ENCODE results near the gene RELN.
A peak's percentile ranks its signal among the peaks of the same experiment; 100 is the strongest.

RELN gene

DNA sequence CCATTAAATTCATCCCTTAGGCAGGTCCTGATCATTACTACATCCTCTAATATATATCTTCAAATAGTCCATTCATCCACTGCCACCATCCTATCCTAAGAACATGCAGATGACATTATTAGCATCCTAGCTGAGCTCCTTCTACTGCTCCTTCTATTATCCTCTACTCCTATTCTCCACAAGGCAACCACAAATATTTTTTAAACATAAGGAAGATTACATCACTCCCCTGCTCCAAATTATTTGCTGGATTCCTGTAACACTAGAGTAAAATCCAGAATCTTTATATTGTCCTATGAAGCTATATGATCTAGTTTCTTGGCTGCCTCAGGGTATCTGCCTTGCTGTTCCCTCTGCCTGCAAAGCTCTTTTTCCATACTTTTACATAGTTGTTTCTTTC, 367.2 kb downstream of the RELN start:
- H2BK120ac ChIP-seq (ENCODE audit: low read depth, low read length): no peak overlapping the region
- H3K23ac ChIP-seq (ENCODE audit: low read length): no peak overlapping the region
- no peak overlapping the region for H3K4ac ChIP-seq (ENCODE audit: low read depth, low read length)
- H3K4me1 ChIP-seq (ENCODE audit: control insufficient read depth, low read depth, low read length): no peaks in the 10 kb centered on the region
- no peak overlapping the region for H2BK5ac ChIP-seq (ENCODE audit: low read length)
- H4K5ac ChIP-seq (ENCODE audit: low read length): no peak overlapping the region
- no peak for DNase-seq
- no peak overlapping the region for H4K8ac ChIP-seq (ENCODE audit: low read depth, low read length)
- no peak overlapping the region for H3K18ac ChIP-seq (ENCODE audit: low read length)
- no peaks in the 10 kb centered on the region for H3K36me3 ChIP-seq (ENCODE audit: control insufficient read depth, insufficient read depth, low read length)
- no peak overlapping the region for H2AK5ac ChIP-seq (ENCODE audit: low read length)
- H3K56ac ChIP-seq (ENCODE audit: low read length): no peak overlapping the region
- no peak overlapping the region for H2BK15ac ChIP-seq (replicated peaks; ENCODE audit: low read depth)
- H3K4me3 ChIP-seq (ENCODE audit: low read length): no peak overlapping the region
- no peaks in the 10 kb centered on the region for H3K27me3 ChIP-seq (ENCODE audit: insufficient read depth, low read length, poor library complexity)
- H3K27ac ChIP-seq (ENCODE audit: low read depth, low read length): no peak overlapping the region
- H3K79me1 ChIP-seq (ENCODE audit: low read length): no peaks in the 10 kb centered on the region
- H3K4me2 ChIP-seq (ENCODE audit: low read length): no peak overlapping the region
- H3K9ac ChIP-seq (ENCODE audit: low read length): no peak overlapping the region
- H3K79me2 ChIP-seq (ENCODE audit: control insufficient read depth, insufficient read depth, low read length): no peaks in the 10 kb centered on the region

DNA sequence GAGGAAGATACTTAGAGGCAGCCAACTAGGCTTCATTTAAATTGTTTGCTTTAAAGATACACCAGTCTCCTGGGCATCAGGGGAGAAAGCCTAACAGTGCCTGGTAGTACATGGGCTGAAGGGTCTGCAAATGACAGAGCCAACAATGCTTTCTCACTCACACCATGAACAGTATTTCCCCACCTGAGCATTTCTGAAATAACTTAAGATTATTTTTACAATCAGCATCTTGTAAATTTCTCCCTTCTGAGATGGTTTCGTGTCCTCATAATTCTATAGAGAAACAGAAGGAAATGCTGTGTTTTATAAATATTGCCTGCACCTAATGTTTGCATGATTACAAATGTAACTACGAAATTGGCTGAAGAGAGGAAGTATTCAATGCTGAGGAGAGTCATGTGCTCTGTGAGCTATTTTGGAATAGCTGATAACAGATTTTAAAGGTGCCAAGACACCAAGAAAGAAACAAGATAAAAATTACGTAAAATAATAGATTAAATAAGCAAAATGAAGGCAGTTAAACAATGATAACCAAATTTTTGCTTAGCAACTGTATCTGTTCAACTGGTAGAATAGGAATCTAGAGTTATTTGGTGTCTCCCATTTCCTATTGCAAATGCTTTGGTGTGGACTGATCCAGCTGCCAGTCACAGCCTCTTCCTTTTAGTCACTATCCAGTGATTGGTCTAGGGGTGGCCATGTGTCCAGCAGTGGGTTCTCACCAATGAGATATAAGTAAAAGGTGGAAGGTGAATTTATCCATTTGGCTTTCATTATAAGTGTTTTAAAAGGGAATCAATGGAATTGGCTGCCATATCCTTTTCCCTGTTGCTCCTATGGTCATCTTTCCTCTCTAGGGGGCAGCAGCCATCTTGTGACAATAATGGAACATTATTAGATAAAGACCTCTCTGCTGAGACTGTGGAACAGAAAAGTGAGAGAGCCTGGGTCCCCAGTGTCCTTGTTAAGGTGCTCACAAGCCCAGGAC, 375.5 kb downstream of the RELN start:
- Histone ChIP-seq H3K36me3 (ENCODE audit: control insufficient read depth, insufficient read depth, low read length) (no peaks in the 10 kb centered on the region), H4K5ac (ENCODE audit: low read length) (no peak overlapping the region), H3K4ac (ENCODE audit: low read depth, low read length) (no peak overlapping the region), H3K27ac (ENCODE audit: low read depth, low read length) (no peak overlapping the region), H3K56ac (ENCODE audit: low read length) (no peak overlapping the region), H3K4me1 (ENCODE audit: control insufficient read depth, low read depth, low read length) (no peaks in the 10 kb centered on the region), H2BK120ac (ENCODE audit: low read depth, low read length) (no peak overlapping the region), H3K4me3 (ENCODE audit: low read length) (no peak overlapping the region), H3K18ac (ENCODE audit: low read length) (no peak overlapping the region), H4K8ac (ENCODE audit: low read depth, low read length) (no peak overlapping the region), H3K79me2 (ENCODE audit: control insufficient read depth, insufficient read depth, low read length) (no peaks in the 10 kb centered on the region), H3K4me2 (ENCODE audit: low read length) (no peak overlapping the region), H2AK5ac (ENCODE audit: low read length) (no peak overlapping the region), H3K79me1 (ENCODE audit: low read length) (no peaks in the 10 kb centered on the region), H2BK5ac (ENCODE audit: low read length) (no peak overlapping the region), H2BK15ac (replicated peaks; ENCODE audit: low read depth) (no peak overlapping the region), H3K27me3 (ENCODE audit: insufficient read depth, low read length, poor library complexity) (no peaks in the 10 kb centered on the region), H3K23ac (ENCODE audit: low read length) (no peak overlapping the region), H3K9ac (ENCODE audit: low read length) (no peak overlapping the region)
- no CpG with 5 or more reads among the region's 3 CpGs for WGBS (ENCODE audit: extremely low coverage, insufficient coverage, low lambda C conversion rate)
- peak; percentile 34 for DNase-seq

DNA sequence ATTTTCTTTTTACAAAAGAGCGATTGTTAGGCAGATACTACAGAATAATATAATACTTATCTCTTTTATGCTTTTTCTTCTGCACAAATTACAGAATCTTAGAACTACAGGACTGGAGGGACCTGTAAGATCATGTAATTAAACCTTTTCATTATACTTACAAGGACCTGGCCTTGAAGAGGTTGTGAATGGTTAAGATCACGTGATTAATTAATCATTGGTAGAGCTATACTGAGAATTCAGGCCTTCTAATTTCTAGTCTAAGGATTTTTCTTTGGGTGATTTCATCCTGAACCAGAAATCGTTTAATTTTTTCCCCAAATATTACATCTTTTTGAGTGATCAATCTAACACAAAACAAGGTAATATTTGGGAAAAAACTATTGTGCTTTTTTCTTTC, 379.7 kb downstream of the RELN start:
- DNase-seq: no peak
- Histone ChIP-seq H3K9ac (ENCODE audit: low read length) (no peak overlapping the region), H3K4me2 (ENCODE audit: low read length) (no peak overlapping the region), H3K18ac (ENCODE audit: low read length) (no peak overlapping the region), H2AK5ac (ENCODE audit: low read length) (no peak overlapping the region), H4K8ac (ENCODE audit: low read depth, low read length) (no peak overlapping the region), H3K56ac (ENCODE audit: low read length) (no peak overlapping the region), H3K4ac (ENCODE audit: low read depth, low read length) (no peak overlapping the region), H3K4me3 (ENCODE audit: low read length) (no peak overlapping the region), H2BK120ac (ENCODE audit: low read depth, low read length) (no peak overlapping the region), H4K5ac (ENCODE audit: low read length) (no peak overlapping the region), H3K23ac (ENCODE audit: low read length) (no peak overlapping the region), H3K4me1 (ENCODE audit: control insufficient read depth, low read depth, low read length) (no peaks in the 10 kb centered on the region), H2BK5ac (ENCODE audit: low read length) (no peak overlapping the region), H3K27me3 (ENCODE audit: insufficient read depth, low read length, poor library complexity) (no peaks in the 10 kb centered on the region), H2BK15ac (replicated peaks; ENCODE audit: low read depth) (no peak overlapping the region), H3K79me1 (ENCODE audit: low read length) (no peaks in the 10 kb centered on the region), H3K27ac (ENCODE audit: low read depth, low read length) (no peak overlapping the region), H3K36me3 (ENCODE audit: control insufficient read depth, insufficient read depth, low read length) (no peaks in the 10 kb centered on the region), H3K79me2 (ENCODE audit: control insufficient read depth, insufficient read depth, low read length) (no peaks in the 10 kb centered on the region)
- no CpG with 5 or more reads among the region's 3 CpGs for WGBS (ENCODE audit: extremely low coverage, insufficient coverage, low lambda C conversion rate)

DNA sequence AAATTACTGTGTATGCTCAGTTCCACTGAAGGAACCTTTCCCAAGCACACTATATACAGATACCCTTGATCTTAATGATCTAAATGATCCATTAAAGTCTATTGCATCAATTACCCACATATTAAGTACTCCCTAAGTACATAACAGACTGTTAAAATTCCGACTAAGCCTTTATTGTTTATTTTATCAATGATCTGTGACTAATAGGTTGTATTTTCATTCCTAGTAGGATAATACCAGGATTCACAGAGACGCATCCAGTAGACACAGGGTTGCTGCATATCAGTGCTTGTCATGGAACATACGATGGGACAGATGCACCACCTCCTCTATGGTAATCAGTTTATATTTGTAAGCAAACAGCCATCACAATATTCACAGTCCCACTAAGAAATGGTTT, 383.8 kb downstream of the RELN start:
- H3K36me3 ChIP-seq (ENCODE audit: control insufficient read depth, insufficient read depth, low read length): no peaks in the 10 kb centered on the region
- no peak overlapping the region for H3K18ac ChIP-seq (ENCODE audit: low read length)
- no peak overlapping the region for H3K9ac ChIP-seq (ENCODE audit: low read length)
- no peak overlapping the region for H2AK5ac ChIP-seq (ENCODE audit: low read length)
- H4K8ac ChIP-seq (ENCODE audit: low read depth, low read length): no peak overlapping the region
- WGBS (ENCODE audit: extremely low coverage, insufficient coverage, low lambda C conversion rate): no CpG with 5 or more reads among the region's 3 CpGs
- no peak overlapping the region for H2BK120ac ChIP-seq (ENCODE audit: low read depth, low read length)
- no peak overlapping the region for H3K27ac ChIP-seq (ENCODE audit: low read depth, low read length)
- no peak overlapping the region for H2BK5ac ChIP-seq (ENCODE audit: low read length)
- H3K4ac ChIP-seq (ENCODE audit: low read depth, low read length): no peak overlapping the region
- no peak overlapping the region for H2BK15ac ChIP-seq (replicated peaks; ENCODE audit: low read depth)
- no peak overlapping the region for H3K4me2 ChIP-seq (ENCODE audit: low read length)
- H3K23ac ChIP-seq (ENCODE audit: low read length): no peak overlapping the region
- no peak overlapping the region for H3K56ac ChIP-seq (ENCODE audit: low read length)
- H4K5ac ChIP-seq (ENCODE audit: low read length): no peak overlapping the region
- DNase-seq: no peak
- no peaks in the 10 kb centered on the region for H3K4me1 ChIP-seq (ENCODE audit: control insufficient read depth, low read depth, low read length)
- no peaks in the 10 kb centered on the region for H3K27me3 ChIP-seq (ENCODE audit: insufficient read depth, low read length, poor library complexity)
- no peak overlapping the region for H3K4me3 ChIP-seq (ENCODE audit: low read length)
- H3K79me1 ChIP-seq (ENCODE audit: low read length): no peaks in the 10 kb centered on the region
- no peaks in the 10 kb centered on the region for H3K79me2 ChIP-seq (ENCODE audit: control insufficient read depth, insufficient read depth, low read length)

DNA sequence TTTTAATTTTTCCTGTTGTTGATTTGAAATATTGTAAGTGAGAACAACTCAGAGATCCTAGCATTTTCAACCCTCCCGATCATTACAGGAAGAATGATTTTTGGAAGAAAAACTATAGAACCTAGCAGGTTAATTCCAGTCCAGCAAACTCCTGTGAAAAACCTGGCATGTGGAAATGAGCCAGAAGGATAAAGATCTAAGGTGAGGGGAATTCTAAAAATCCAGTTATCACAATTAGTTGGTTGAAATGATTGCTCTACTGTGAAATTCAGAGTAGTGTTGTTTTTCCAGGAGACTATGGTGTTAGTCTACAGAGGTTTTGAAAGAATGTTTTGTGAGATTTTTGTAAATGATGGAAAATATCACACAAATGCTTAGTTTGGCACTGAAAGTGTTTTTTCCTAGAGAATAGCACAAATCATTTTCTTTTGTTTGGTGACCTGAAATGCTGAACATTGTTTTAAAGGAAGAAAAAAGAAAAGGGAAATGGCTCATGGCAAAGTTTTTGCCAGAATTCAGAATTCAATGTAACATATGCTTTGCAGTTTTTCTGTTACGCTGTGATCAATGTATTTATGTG, 391.0 kb downstream of the RELN start:
- Histone ChIP-seq H3K79me1 (ENCODE audit: low read length) (no peaks in the 10 kb centered on the region), H3K27me3 (ENCODE audit: insufficient read depth, low read length, poor library complexity) (no peaks in the 10 kb centered on the region), H3K27ac (ENCODE audit: low read depth, low read length) (peak overlapping the region; percentile 72), H4K8ac (ENCODE audit: low read depth, low read length) (no peak overlapping the region), H3K9ac (ENCODE audit: low read length) (no peak overlapping the region), H3K36me3 (ENCODE audit: control insufficient read depth, insufficient read depth, low read length) (no peaks in the 10 kb centered on the region), H3K4me3 (ENCODE audit: low read length) (no peak overlapping the region), H3K56ac (ENCODE audit: low read length) (peak overlapping the region; percentile 62), H3K4ac (ENCODE audit: low read depth, low read length) (no peak overlapping the region), H2BK120ac (ENCODE audit: low read depth, low read length) (no peak overlapping the region), H3K4me2 (ENCODE audit: low read length) (no peak overlapping the region), H2AK5ac (ENCODE audit: low read length) (no peak overlapping the region), H2BK5ac (ENCODE audit: low read length) (peak overlapping the region; percentile 65), H2BK15ac (replicated peaks; ENCODE audit: low read depth) (no peak overlapping the region), H3K4me1 (ENCODE audit: control insufficient read depth, low read depth, low read length) (peaks cover 2% of the 10 kb centered on the region), H3K79me2 (ENCODE audit: control insufficient read depth, insufficient read depth, low read length) (no peaks in the 10 kb centered on the region), H3K18ac (ENCODE audit: low read length) (no peak overlapping the region), H3K23ac (ENCODE audit: low read length) (no peak overlapping the region), H4K5ac (ENCODE audit: low read length) (no peak overlapping the region)
- peak; percentile 49 for DNase-seq
- no CpG with 5 or more reads among the region's 2 CpGs for WGBS (ENCODE audit: extremely low coverage, insufficient coverage, low lambda C conversion rate)
